Measurements from ENCODE around the gene CSAG1.
"Not testable (repeated sequence)": the region's sequence is repeated elsewhere in the genome, so short reads cannot be mapped to it uniquely, and the experiment has no call there.

DNA sequence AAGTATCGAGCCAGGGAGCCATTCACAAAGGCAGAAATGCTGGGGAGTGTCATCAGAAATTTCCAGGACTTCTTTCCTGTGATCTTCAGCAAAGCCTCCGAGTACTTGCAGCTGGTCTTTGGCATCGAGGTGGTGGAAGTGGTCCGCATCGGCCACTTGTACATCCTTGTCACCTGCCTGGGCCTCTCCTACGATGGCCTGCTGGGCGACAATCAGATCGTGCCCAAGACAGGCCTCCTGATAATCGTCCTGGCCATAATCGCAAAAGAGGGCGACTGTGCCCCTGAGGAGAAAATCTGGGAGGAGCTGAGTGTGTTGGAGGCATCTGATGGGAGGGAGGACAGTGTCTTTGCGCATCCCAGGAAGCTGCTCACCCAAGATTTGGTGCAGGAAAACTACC lies 3.0 kb upstream of the CSAG1 start:
- TF ChIP-seq, protein P1, sequence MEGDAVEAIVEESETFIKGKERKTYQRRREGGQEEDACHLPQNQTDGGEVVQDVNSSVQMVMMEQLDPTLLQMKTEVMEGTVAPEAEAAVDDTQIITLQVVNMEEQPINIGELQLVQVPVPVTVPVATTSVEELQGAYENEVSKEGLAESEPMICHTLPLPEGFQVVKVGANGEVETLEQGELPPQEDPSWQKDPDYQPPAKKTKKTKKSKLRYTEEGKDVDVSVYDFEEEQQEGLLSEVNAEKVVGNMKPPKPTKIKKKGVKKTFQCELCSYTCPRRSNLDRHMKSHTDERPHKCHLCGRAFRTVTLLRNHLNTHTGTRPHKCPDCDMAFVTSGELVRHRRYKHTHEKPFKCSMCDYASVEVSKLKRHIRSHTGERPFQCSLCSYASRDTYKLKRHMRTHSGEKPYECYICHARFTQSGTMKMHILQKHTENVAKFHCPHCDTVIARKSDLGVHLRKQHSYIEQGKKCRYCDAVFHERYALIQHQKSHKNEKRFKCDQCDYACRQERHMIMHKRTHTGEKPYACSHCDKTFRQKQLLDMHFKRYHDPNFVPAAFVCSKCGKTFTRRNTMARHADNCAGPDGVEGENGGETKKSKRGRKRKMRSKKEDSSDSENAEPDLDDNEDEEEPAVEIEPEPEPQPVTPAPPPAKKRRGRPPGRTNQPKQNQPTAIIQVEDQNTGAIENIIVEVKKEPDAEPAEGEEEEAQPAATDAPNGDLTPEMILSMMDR (IDR thresholded peaks at IDR 0.05), result not testable (repeated sequence)
- TF ChIP-seq POLR2A (IDR thresholded peaks at IDR 0.05), result not testable (repeated sequence)

All from lower leg skin (tissue), 3 donors.